ENCODE data around the gene PHTF2. TPM values are rescaled to one million over a fixed set of nuclear protein-coding genes. Genes with fewer than 3 reads are reported as not detected.

Gene PHTF2
- total RNA-seq, 1 experiment from 2014 or later: 26.7 TPM

DNA sequence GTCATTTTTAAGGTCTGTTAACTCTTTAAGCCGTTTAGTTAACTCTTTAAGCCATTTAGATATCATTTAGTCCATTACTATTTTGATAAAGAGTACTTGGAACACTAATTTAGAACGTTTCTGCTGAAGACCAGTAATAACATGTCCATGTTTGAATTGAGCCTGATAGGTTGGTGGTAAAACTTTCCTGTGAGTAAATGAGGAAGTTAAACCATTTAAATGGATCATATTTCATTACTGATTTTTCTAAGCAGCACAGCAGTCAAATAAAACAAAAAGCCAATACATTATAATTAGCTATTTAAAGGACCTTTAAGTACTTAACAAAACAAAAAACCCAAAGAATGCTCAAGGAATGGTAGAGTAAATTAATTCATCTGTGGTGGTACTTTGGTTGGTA, 29.4 kb downstream of the PHTF2 start:
- Histone ChIP-seq H2AFZ (ENCODE audit: low read depth, low read length, poor library complexity, severe bottlenecking) (no peak overlapping the region), H3K4me1 (ENCODE audit: control insufficient read depth in 1 of 2, insufficient read depth in 2 of 2, low read length in 2 of 2) (no peaks in the 10 kb centered on the region), H3K9me2 (ENCODE audit: insufficient read depth) (no peaks in the 10 kb centered on the region), H3K9ac (ENCODE audit: low read length) (no peak overlapping the region), H3K79me2 (ENCODE audit: insufficient read depth, low read length) (peaks cover 6% of the 10 kb centered on the region), H3K9me3 (ENCODE audit: control insufficient read depth in 1 of 2, insufficient read depth in 1 of 2, low read depth in 1 of 2, low read length in 2 of 2) (no peaks in the 10 kb centered on the region), H3K36me3 (ENCODE audit: control insufficient read depth in 1 of 2, insufficient read depth in 2 of 2, low read length in 2 of 2) (no peaks in the 10 kb centered on the region), H3K27me3 (ENCODE audit: insufficient read depth, low read length) (no peaks in the 10 kb centered on the region), H3K27ac (ENCODE audit: low read depth, low read length) (no peak overlapping the region), H3K4me3 (replicated peaks in 1 of 2; ENCODE audit: low read depth in 1 of 2, low read length in 2 of 2) (no peak overlapping the region), H3K4me2 (ENCODE audit: low read length) (no peak overlapping the region), H4K20me1 (ENCODE audit: insufficient read depth) (no peaks in the 10 kb centered on the region)
- POLR2A ChIA-PET: no interaction called here
- no peak for ATAC-seq
- RAD21 ChIA-PET (ENCODE audit: low non-redundant PET in 1 of 2, low total read pairs in 2 of 2, uncharacterized antibody in 2 of 2, unreplicated experiment in 2 of 2): no interaction called here
- intact Hi-C loops (cut with micrococcal nuclease): no loop called here
- TF ChIP-seq EGR1 (IDR thresholded peaks at IDR 0.05; ENCODE audit: low read depth): no peak
- CTCF ChIA-PET: no interaction called here
- BruUV-seq (replicated peaks): no TSS peak
- no peak for DNase-seq (ENCODE audit: low read depth, low spot score)

GRCh38 chr7:77830649-77831355, 32.2 kb downstream of the PHTF2 start:
- POLR2A ChIA-PET: no interaction called here
- Histone ChIP-seq H3K4me1 (ENCODE audit: control insufficient read depth in 1 of 2, insufficient read depth in 2 of 2, low read length in 2 of 2) (peaks cover 13 to 18% of the 10 kb centered on the region in 2 experiments), H3K36me3 (ENCODE audit: control insufficient read depth in 1 of 2, insufficient read depth in 2 of 2, low read length in 2 of 2) (no peaks in the 10 kb centered on the region), H3K9me2 (ENCODE audit: insufficient read depth) (no peaks in the 10 kb centered on the region), H3K9me3 (ENCODE audit: control insufficient read depth in 1 of 2, insufficient read depth in 1 of 2, low read depth in 1 of 2, low read length in 2 of 2) (no peaks in the 10 kb centered on the region), H3K9ac (ENCODE audit: low read length) (no peak overlapping the region), H3K4me2 (ENCODE audit: low read length) (no peak overlapping the region), H2AFZ (ENCODE audit: low read depth, low read length, poor library complexity, severe bottlenecking) (no peak overlapping the region), H3K27me3 (ENCODE audit: insufficient read depth, low read length) (no peaks in the 10 kb centered on the region), H4K20me1 (ENCODE audit: insufficient read depth) (no peaks in the 10 kb centered on the region), H3K27ac (ENCODE audit: low read depth, low read length) (no peak overlapping the region), H3K4me3 (replicated peaks in 1 of 2; ENCODE audit: low read depth in 1 of 2, low read length in 2 of 2) (no peak overlapping the region), H3K79me2 (ENCODE audit: insufficient read depth, low read length) (peaks cover 5% of the 10 kb centered on the region)
- intact Hi-C loops (cut with micrococcal nuclease): no loop called here
- ATAC-seq (no peak), DNase-seq (ENCODE audit: low read depth, low spot score) (no peak)
- RAD21 ChIA-PET (ENCODE audit: low non-redundant PET in 1 of 2, low total read pairs in 2 of 2, uncharacterized antibody in 2 of 2, unreplicated experiment in 2 of 2): no interaction called here
- no TSS peak for BruUV-seq (replicated peaks)
- TF ChIP-seq SIN3A (IDR thresholded peaks at IDR 0.05; ENCODE audit: low read depth) (no peak), CEBPB (IDR thresholded peaks at IDR 0.05; ENCODE audit: low read depth) (no peak), JUND (IDR thresholded peaks at IDR 0.05) (no peak)
- CTCF ChIA-PET: no interaction called here

All from HCT116 (cell line).